ENCODE results near the gene MAP1LC3B2. TPM values are rescaled to one million over a fixed set of nuclear protein-coding genes. Genes with fewer than 3 reads are reported as not detected.

The MAP1LC3B2 gene
- total RNA-seq, 2 experiments from 2014 or later: 1.0 to 1.3 TPM

- POLR2A ChIA-PET: interaction anchor here (0.6 kb wide), 2 partner anchors 66 to 1938 kb away, joined by 3 to 6 read pairs; no protein-coding TSS in a partner anchor
- CTCF ChIA-PET: no interaction called here
Measured at GRCh38 chr12:116606397-116606796, 47.2 kb downstream of the MAP1LC3B2 start.

GRCh38 chr12:116607039-116607438 lies 47.9 kb downstream of the MAP1LC3B2 start:
- POLR2A ChIA-PET: no interaction called here
- CTCF ChIA-PET: no interaction called here

- POLR2A ChIA-PET: no interaction called here
- CTCF ChIA-PET: interaction anchor here (0.6 kb wide), 1 partner anchor 55 kb away, joined by 3 read pairs; no protein-coding TSS in a partner anchor
Measured at GRCh38 chr12:116609319-116610114, 50.3 kb downstream of the MAP1LC3B2 start.

- ChIA-PET CTCF (interaction anchor here (0.6 kb wide), 1 partner anchor 50 kb away, joined by 3 read pairs; no protein-coding TSS in a partner anchor), POLR2A (no interaction called here)
Measured at GRCh38 chr12:116610971-116611541, 51.9 kb downstream of the MAP1LC3B2 start.

- ChIA-PET CTCF (no interaction called here), POLR2A (no interaction called here)
Measured at GRCh38 chr12:116612436-116612835, 53.3 kb downstream of the MAP1LC3B2 start.

- ChIA-PET POLR2A (no interaction called here), CTCF (no interaction called here)
Measured at GRCh38 chr12:116613256-116613655, 54.1 kb downstream of the MAP1LC3B2 start.

- ChIA-PET POLR2A (no interaction called here), CTCF (interaction anchor here (0.5 kb wide), 1 partner anchor 10 kb away, joined by 3 read pairs; no protein-coding TSS in a partner anchor)
Measured at GRCh38 chr12:116614194-116614915, 55.2 kb downstream of the MAP1LC3B2 start.

GRCh38 chr12:116615141-116615861 lies 56.1 kb downstream of the MAP1LC3B2 start:
- POLR2A ChIA-PET: no interaction called here
- CTCF ChIA-PET: no interaction called here

- POLR2A ChIA-PET: no interaction called here
- CTCF ChIA-PET: no interaction called here
Measured at GRCh38 chr12:116616536-116617248, 57.5 kb downstream of the MAP1LC3B2 start.

- POLR2A ChIA-PET: no interaction called here
- CTCF ChIA-PET: no interaction called here
Measured at GRCh38 chr12:116619246-116619645, 60.1 kb downstream of the MAP1LC3B2 start.

- ChIA-PET CTCF (no interaction called here), POLR2A (no interaction called here)
Measured at GRCh38 chr12:116620124-116620491, 60.9 kb downstream of the MAP1LC3B2 start.

- ChIA-PET POLR2A (no interaction called here), CTCF (no interaction called here)
Measured at GRCh38 chr12:116620492-116621191, 61.5 kb downstream of the MAP1LC3B2 start.

GRCh38 chr12:116621194-116621593 lies 62.0 kb downstream of the MAP1LC3B2 start:
- ChIA-PET CTCF (no interaction called here), POLR2A (no interaction called here)

GRCh38 chr12:116624516-116624915 lies 65.3 kb downstream of the MAP1LC3B2 start:
- CTCF ChIA-PET: no interaction called here
- POLR2A ChIA-PET: no interaction called here

- ChIA-PET POLR2A (interaction anchor here (0.7 kb wide), 1 partner anchor 1960 kb away, joined by 8 read pairs; no protein-coding TSS in a partner anchor), CTCF (no interaction called here)
Measured at GRCh38 chr12:116626153-116626552, 67.0 kb downstream of the MAP1LC3B2 start.

Data from activated CD8-positive, alpha-beta memory T cell treated with anti-CD3 and anti-CD28 coated beads for 36 hours (primary cell).